HL-60 (cell line): ENCODE results near the gene NETO2.

ENCODE experiments used
- DNase-seq, 2 experiments: peaks; one replicate each; pipeline ENCODE4 v3.0.0-alpha.2; 2010 to 2020; ENCODE audit warnings: low read depth in 1 of 2, low spot score in 1 of 2
- H3K27ac ChIP-seq: fragments of 250-450 bp; sonication (Bioruptor Pico); replicated peaks from 2 replicates; pipeline ENCODE4 v1.5.1; 2020; ENCODE audit warnings: mild to moderate bottlenecking, moderate library complexity
- H3K27me3 ChIP-seq: fragments of 250-450 bp; sonication (Bioruptor Pico); 2 replicates; pipeline ENCODE4 v1.5.1; 2021; ENCODE audit warnings: mild to moderate bottlenecking, moderate library complexity; ENCODE audit not compliant: insufficient read depth, poor library complexity, severe bottlenecking
- H3K4me3 ChIP-seq: replicated peaks from 2 replicates; pipeline ENCODE4 v1.5.1; 2011; ENCODE audit warnings: mild to moderate bottlenecking, control low read depth, low read length; ENCODE audit not compliant: insufficient read depth
- GABPA ChIP-seq: IDR thresholded peaks from 2 replicates; pipeline ENCODE4 v1.6.1; 2012; ENCODE audit warnings: low read depth
- POLR2AphosphoS5 ChIP-seq: IDR thresholded peaks from 2 replicates; pipeline ENCODE4 v1.6.1; 2012; ENCODE audit warnings: low read depth
- REST ChIP-seq: IDR thresholded peaks from 2 replicates; pipeline ENCODE4 v1.6.1; 2012; ENCODE audit warnings: low read depth; ENCODE audit not compliant: insufficient replicate concordance
- SPI1 ChIP-seq: IDR thresholded peaks from 2 replicates; pipeline ENCODE4 v1.6.1; 2012; ENCODE audit warnings: low read depth, mild to moderate bottlenecking, borderline replicate concordance
- TF ChIP-seq, protein P1 (sequence below): IDR thresholded peaks from one replicate; pipeline ENCODE4 v1.5.1; 2011; ENCODE audit warnings: low read length, control low read depth, inconsistent platforms; ENCODE audit not compliant: insufficient read depth

NETO2 gene

GRCh38 chr16:47150067-47150466 lies 6.3 kb upstream of the NETO2 start:
- Histone ChIP-seq H3K27me3 (no peaks in the 10 kb centered on the region), H3K27ac (no peak overlapping the region), H3K4me3 (no peak overlapping the region)
- no peak for DNase-seq
- TF ChIP-seq GABPA (no peak), POLR2AphosphoS5 (no peak), SPI1 (no peak), REST (no peak)
- TF ChIP-seq, protein P1, sequence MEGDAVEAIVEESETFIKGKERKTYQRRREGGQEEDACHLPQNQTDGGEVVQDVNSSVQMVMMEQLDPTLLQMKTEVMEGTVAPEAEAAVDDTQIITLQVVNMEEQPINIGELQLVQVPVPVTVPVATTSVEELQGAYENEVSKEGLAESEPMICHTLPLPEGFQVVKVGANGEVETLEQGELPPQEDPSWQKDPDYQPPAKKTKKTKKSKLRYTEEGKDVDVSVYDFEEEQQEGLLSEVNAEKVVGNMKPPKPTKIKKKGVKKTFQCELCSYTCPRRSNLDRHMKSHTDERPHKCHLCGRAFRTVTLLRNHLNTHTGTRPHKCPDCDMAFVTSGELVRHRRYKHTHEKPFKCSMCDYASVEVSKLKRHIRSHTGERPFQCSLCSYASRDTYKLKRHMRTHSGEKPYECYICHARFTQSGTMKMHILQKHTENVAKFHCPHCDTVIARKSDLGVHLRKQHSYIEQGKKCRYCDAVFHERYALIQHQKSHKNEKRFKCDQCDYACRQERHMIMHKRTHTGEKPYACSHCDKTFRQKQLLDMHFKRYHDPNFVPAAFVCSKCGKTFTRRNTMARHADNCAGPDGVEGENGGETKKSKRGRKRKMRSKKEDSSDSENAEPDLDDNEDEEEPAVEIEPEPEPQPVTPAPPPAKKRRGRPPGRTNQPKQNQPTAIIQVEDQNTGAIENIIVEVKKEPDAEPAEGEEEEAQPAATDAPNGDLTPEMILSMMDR: no peak

DNA sequence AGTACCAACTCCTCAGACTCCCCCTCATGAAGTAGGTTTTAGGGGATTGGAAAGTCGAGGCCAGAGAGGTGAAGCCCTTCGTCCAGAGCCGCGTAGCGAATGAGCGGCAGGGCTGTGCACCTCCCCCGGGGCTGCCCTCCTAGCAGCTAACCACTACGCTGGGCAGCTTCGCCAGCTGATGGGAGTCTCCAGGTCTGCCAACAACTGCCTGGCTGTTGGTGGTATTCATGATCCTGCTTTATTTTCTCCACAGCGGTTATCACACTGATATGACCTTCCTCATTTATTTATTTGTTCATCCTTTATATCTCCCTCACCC lies 773 bp upstream of the NETO2 start:
- H3K4me3 ChIP-seq: peak overlapping the region; percentile 59
- H3K27ac ChIP-seq: no peak overlapping the region; the same call in 1 of the 2 replicates
- no peak for DNase-seq
- no peaks in the 10 kb centered on the region for H3K27me3 ChIP-seq
- TF ChIP-seq REST: no peak
- TF ChIP-seq GABPA: no peak
- TF ChIP-seq SPI1: no peak
- TF ChIP-seq, protein P1: no peak
- no peak for TF ChIP-seq POLR2AphosphoS5

GRCh38 chr16:47142821-47143676 lies 696 bp downstream of the NETO2 start:
- H3K27ac ChIP-seq: peak overlapping the region; percentile 56
- TF ChIP-seq REST: peak; percentile 31
- TF ChIP-seq, protein P1: peak; percentile 59
- no peak; the same call in 1 of the 2 replicates for TF ChIP-seq POLR2AphosphoS5
- H3K27me3 ChIP-seq: no peaks in the 10 kb centered on the region
- H3K4me3 ChIP-seq: peak overlapping the region; percentile 85
- peak in 1 of 2 experiments; percentile 74 for DNase-seq
